Lower leg skin (tissue), 3 donors: ENCODE data around the gene MBD5.

ENCODE experiments used
- POLR2A ChIP-seq, 2 donors: fragments of 450-650 bp; IDR thresholded peaks; one replicate each; pipeline ENCODE4 v1.6.1; 2016 to 2017; ENCODE audit warnings: antibody characterized with exemption in 2 of 2, mild to moderate bottlenecking in 1 of 2, moderate library complexity in 1 of 2
- TF ChIP-seq, protein P1 (sequence below), 3 donors: fragments of 450-650 bp; IDR thresholded peaks; one replicate each; pipeline ENCODE4 v1.5.1; 2016; ENCODE audit warnings: antibody characterized with exemption in 3 of 3, mild to moderate bottlenecking in 3 of 3, moderate library complexity in 2 of 3

DNA sequence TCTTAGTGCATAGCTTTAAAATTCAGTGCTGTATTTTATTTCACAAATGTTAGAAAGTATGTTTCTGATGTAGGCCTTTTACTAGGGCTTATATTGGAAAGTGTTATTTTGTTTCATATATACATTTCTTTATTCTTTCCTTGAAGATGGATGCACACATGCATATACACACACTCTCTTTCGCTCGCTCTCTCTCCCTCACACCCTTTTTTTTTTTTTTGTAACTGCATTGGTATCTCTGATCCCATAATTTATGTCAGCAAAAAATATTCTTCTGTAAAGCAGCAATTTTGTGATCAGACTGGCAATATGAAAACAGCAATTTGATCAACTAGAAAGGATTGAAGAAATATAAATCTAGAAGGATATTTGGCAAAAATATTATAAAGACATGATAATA lies 2.0 kb downstream of the MBD5 start:
- TF ChIP-seq, protein P1, sequence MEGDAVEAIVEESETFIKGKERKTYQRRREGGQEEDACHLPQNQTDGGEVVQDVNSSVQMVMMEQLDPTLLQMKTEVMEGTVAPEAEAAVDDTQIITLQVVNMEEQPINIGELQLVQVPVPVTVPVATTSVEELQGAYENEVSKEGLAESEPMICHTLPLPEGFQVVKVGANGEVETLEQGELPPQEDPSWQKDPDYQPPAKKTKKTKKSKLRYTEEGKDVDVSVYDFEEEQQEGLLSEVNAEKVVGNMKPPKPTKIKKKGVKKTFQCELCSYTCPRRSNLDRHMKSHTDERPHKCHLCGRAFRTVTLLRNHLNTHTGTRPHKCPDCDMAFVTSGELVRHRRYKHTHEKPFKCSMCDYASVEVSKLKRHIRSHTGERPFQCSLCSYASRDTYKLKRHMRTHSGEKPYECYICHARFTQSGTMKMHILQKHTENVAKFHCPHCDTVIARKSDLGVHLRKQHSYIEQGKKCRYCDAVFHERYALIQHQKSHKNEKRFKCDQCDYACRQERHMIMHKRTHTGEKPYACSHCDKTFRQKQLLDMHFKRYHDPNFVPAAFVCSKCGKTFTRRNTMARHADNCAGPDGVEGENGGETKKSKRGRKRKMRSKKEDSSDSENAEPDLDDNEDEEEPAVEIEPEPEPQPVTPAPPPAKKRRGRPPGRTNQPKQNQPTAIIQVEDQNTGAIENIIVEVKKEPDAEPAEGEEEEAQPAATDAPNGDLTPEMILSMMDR (IDR thresholded peaks at IDR 0.05): no peak
- TF ChIP-seq POLR2A (IDR thresholded peaks at IDR 0.05): no peak
